Measurements from ENCODE around the gene KCTD21. TPM values are rescaled to one million over a fixed set of nuclear protein-coding genes. Genes with fewer than 3 reads are reported as not detected.

The KCTD21 gene
- total RNA-seq, 4 donors from 2014 or later = 6.0 to 18.9 (median 15.8) TPM

DNA sequence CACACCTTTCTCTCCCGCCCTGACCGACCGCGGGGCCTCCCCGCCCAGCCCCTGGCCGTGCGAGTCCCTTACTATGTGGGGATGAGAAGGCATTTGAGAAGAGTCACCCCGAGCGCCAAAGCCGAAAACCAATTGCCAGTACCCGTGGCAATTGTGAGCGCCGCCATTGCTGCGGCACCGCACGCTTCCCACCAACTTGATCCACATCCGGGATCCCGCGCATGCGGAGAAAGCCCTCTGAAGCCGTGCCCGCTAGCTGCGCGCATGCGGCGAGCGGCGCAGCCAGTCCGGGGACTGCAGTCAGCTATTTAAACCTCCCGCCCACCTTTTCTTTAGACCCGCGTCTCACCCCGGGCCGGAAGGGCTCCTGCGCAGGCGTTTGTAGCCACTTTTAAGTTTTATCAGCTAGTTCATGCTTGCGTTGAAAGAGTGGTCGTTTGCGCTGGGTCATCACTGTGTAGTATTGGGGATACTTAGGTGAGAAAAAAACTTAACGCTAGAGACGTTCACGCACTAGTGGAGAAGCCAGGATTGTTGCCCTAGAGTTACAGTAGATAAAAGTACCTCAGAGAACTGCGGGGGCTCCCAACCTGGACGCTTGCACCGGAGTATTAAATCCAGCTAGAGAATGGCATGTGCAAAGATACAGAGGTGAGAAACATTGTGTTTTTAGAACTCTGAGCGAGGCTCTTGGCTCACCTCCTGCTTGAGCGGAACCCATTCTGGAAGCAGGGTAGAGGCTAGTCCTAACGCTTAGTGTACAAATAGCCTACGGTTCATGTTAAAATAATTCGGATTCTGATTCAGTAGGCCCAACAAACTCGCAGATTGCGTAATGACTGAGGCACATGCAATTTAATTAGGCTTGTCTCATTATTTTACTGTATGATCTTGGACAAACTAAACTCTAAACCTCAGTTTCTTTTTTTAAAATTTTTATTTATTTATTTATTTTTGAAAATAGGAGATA lies 48.7 kb downstream of the KCTD21 start, which contains the start of gene ALG8:
ALG8 (minus strand) TSS at position 205 of the 970 bp plus-strand sequence; CDS start at position 167, 38 bp downstream.
- DNase-seq (peak; percentile 89 to 94), ATAC-seq (peak; percentile 99)
- H3K27me3 ChIP-seq = no peaks in the 10 kb centered on the region
- peak; percentile 34 to 56 for TF ChIP-seq POLR2A (IDR thresholded peaks at IDR 0.05)
- TF ChIP-seq, protein P1, sequence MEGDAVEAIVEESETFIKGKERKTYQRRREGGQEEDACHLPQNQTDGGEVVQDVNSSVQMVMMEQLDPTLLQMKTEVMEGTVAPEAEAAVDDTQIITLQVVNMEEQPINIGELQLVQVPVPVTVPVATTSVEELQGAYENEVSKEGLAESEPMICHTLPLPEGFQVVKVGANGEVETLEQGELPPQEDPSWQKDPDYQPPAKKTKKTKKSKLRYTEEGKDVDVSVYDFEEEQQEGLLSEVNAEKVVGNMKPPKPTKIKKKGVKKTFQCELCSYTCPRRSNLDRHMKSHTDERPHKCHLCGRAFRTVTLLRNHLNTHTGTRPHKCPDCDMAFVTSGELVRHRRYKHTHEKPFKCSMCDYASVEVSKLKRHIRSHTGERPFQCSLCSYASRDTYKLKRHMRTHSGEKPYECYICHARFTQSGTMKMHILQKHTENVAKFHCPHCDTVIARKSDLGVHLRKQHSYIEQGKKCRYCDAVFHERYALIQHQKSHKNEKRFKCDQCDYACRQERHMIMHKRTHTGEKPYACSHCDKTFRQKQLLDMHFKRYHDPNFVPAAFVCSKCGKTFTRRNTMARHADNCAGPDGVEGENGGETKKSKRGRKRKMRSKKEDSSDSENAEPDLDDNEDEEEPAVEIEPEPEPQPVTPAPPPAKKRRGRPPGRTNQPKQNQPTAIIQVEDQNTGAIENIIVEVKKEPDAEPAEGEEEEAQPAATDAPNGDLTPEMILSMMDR (IDR thresholded peaks at IDR 0.05 in 4 of 5, conservative IDR thresholded peaks at IDR 0.05 in 1 of 5) = no peak
- peak within 1 kb of the TSS; percentile 71 to 97 (median 90) for H3K4me3 ChIP-seq
- in situ Hi-C loops (cut with MboI; ENCODE audit: low sequenced_read_pairs in 4 of 4) = loop anchor here in 3 of 4 donors (25.0 kb wide), 2 partner anchors 273 to 423 kb away; partner anchors contain the start of genes NARS2 (in 3 of the 3) and GAB2 (in 1 of the 3)
- intact Hi-C loops (cut with DNase I; ENCODE audit: low total_unique reads) = loop anchor here (1.0 to 5.0 kb wide), 6 partner anchors 49 to 423 kb away; partner anchors contain the start of genes AAMDC, GAB2, KCTD21 and NDUFC2
- H3K36me3 ChIP-seq = no peaks in the 10 kb centered on the region
- peaks cover 15 to 18% of the 10 kb centered on the region in 2 donors for H3K4me1 ChIP-seq
- H3K9me3 ChIP-seq = no peaks in the 10 kb centered on the region
- H3K27ac ChIP-seq = peak within 1 kb of the TSS; percentile 72 to 87 (median 80)

DNA sequence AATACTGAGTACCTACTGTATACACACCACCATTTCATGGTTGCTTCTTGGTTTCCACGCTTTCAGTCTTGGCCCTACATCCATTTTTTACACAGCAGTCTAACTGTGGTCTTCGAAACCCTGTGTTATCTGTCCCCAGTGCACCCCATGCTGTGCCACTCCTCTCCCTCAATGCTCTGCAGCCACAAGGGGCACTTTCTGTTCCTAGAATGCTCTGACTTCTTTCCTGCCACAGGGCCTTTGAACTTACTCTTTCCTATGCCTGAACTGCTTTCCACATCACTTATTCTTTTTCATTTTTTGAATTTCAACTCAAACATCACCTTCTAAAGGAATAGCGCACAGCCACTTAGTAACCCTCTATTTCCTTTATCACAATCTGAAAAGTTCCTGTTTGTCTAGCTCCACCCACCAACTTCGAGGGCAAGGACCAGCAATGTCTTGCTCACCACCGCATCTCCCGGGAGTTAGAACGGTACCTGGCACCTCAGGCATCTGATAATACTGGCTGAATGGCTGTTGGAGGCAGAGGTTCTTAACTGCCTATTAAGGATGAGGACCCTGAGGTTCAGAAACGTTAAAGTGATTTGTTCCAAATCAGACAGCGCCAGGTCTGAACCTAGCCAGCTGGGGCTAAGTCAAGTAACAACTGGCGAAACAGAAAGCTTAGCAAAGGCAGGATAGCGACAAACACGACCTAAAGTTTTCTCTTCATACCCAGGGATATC lies 49.6 kb downstream of the KCTD21 start:
- DNase-seq = no peak
- in situ Hi-C loops (cut with MboI; ENCODE audit: low sequenced_read_pairs in 4 of 4) = loop anchor here in 3 of 4 donors (25.0 kb wide), 2 partner anchors 273 to 423 kb away; partner anchors contain the start of genes NARS2 (in 3 of the 3) and GAB2 (in 1 of the 3)
- H3K9me3 ChIP-seq = no peaks in the 10 kb centered on the region

DNA sequence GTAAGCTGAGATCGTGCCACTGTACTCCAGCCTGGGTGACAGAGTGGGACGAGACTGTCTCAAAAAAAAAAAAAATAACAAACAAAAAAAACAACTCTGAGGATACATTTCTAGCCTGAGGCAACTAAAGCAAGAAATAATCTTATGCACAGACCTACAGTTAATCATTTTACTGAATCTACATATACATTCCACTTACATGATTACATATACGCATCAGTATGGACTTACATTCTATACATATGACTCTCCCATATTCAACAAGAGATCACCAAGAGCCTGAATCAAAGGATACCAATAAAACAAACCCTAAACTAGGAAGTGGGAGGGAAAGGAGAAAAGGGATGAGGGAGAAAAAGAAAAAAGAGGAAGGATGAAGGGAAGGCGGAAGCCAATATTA lies 50.1 kb downstream of the KCTD21 start:
- in situ Hi-C loops (cut with MboI; ENCODE audit: low sequenced_read_pairs in 4 of 4) = loop anchor here in 3 of 4 donors (25.0 kb wide), 2 partner anchors 274 to 424 kb away; partner anchors contain the start of genes NARS2 (in 3 of the 3) and GAB2 (in 1 of the 3)
- H3K27ac ChIP-seq = no peak overlapping the region
- TF ChIP-seq, protein P1 (IDR thresholded peaks at IDR 0.05 in 4 of 5, conservative IDR thresholded peaks at IDR 0.05 in 1 of 5) = no peak
- TF ChIP-seq POLR2A (IDR thresholded peaks at IDR 0.05) = no peak
- H3K27me3 ChIP-seq = no peaks in the 10 kb centered on the region
- intact Hi-C loops (cut with DNase I; ENCODE audit: low total_unique reads) = loop anchor here (2.0 to 5.0 kb wide), 3 partner anchors 59 to 424 kb away; partner anchors contain the start of genes GAB2 and NDUFC2
- ATAC-seq (no peak), DNase-seq (no peak)
- H3K9me3 ChIP-seq = no peaks in the 10 kb centered on the region
- H3K4me3 ChIP-seq = peak overlapping the region in 2 of 4 donors; percentile 92 to 97
- peaks cover 15 to 18% of the 10 kb centered on the region in 2 donors for H3K4me1 ChIP-seq
- H3K36me3 ChIP-seq = peaks cover 0 to under 1% of the 10 kb centered on the region in 2 donors

More for the DNA sequence above, 49.6 kb downstream of the KCTD21 start:
- peak overlapping the region; percentile 71 to 97 (median 90) for H3K4me3 ChIP-seq
- no peak for ATAC-seq
- intact Hi-C loops (cut with DNase I; ENCODE audit: low total_unique reads) = loop anchor here (1.0 to 5.0 kb wide), 6 partner anchors 49 to 423 kb away; partner anchors contain the start of genes AAMDC, GAB2, KCTD21 and NDUFC2
- no peaks in the 10 kb centered on the region for H3K27me3 ChIP-seq
- H3K36me3 ChIP-seq = no peaks in the 10 kb centered on the region
- peaks cover 15 to 18% of the 10 kb centered on the region in 2 donors for H3K4me1 ChIP-seq
- TF ChIP-seq POLR2A (IDR thresholded peaks at IDR 0.05) = no peak
- TF ChIP-seq, protein P1 (IDR thresholded peaks at IDR 0.05 in 4 of 5, conservative IDR thresholded peaks at IDR 0.05 in 1 of 5) = no peak
- H3K27ac ChIP-seq = peak overlapping the region; percentile 72 to 87 (median 80)

GRCh38 chr11:78132475-78132874 lies 56.0 kb downstream of the KCTD21 start:
- no peaks in the 10 kb centered on the region for H3K27me3 ChIP-seq
- no peaks in the 10 kb centered on the region for H3K9me3 ChIP-seq
- ATAC-seq = no peak
- H3K4me3 ChIP-seq = no peak overlapping the region
- H3K36me3 ChIP-seq = peaks cover 0 to 3% of the 10 kb centered on the region in 2 donors
- intact Hi-C loops (cut with DNase I; ENCODE audit: low total_unique reads) = no loop called here
- peaks cover 0 to 3% of the 10 kb centered on the region in 2 donors for H3K4me1 ChIP-seq
- in situ Hi-C loops (cut with MboI; ENCODE audit: low sequenced_read_pairs in 4 of 4) = loop anchor here in 3 of 4 donors (25.0 kb wide), 2 partner anchors 280 to 430 kb away; partner anchors contain the start of genes NARS2 (in 3 of the 3) and GAB2 (in 1 of the 3)
- H3K27ac ChIP-seq = no peak overlapping the region
- no peak for DNase-seq
- TF ChIP-seq, protein P1 (IDR thresholded peaks at IDR 0.05 in 4 of 5, conservative IDR thresholded peaks at IDR 0.05 in 1 of 5) = no peak
- no peak for TF ChIP-seq POLR2A (IDR thresholded peaks at IDR 0.05)
